Brain microvascular endothelial cell (primary cell): Measurements from ENCODE around the gene THSD7B.

Experiments used
- DNase-seq: peaks from one replicate; pipeline ENCODE4 v3.0.0-alpha.2; 2020
- H3K27ac ChIP-seq: fragments of 250-450 bp; sonication (Bioruptor Pico); 2 replicates; pipeline ENCODE4 v1.5.1; 2020; ENCODE audit warnings: mild to moderate bottlenecking, moderate library complexity
- H3K27me3 ChIP-seq: fragments of 250-450 bp; sonication (Bioruptor Pico); replicated peaks from 2 replicates; pipeline ENCODE4 v1.5.1; 2020; ENCODE audit warnings: mild to moderate bottlenecking
- H3K36me3 ChIP-seq: fragments of 250-450 bp; sonication (Bioruptor Pico); replicated peaks from 2 replicates; pipeline ENCODE4 v1.5.1; 2020; ENCODE audit warnings: mild to moderate bottlenecking
- H3K4me3 ChIP-seq: 2 replicates; pipeline ENCODE4 v1.5.1; 2011; ENCODE audit warnings: low read depth, mild to moderate bottlenecking, control low read depth, low read length, moderate library complexity
- in situ Hi-C: cut with HindIII; loops from 2 replicates; pipeline ENCODE4 v1.10.0; 2017; ENCODE audit warnings: low sequenced_read_pairs, low pct_ligation_motif_present
- TF ChIP-seq, protein P1 (sequence below): IDR thresholded peaks from 2 replicates; pipeline ENCODE4 v1.5.1; 2011; ENCODE audit warnings: low read depth, mild to moderate bottlenecking, moderate library complexity, low read length, control low read depth, inconsistent platforms; ENCODE audit errors: missing control alignments

The THSD7B gene

DNA sequence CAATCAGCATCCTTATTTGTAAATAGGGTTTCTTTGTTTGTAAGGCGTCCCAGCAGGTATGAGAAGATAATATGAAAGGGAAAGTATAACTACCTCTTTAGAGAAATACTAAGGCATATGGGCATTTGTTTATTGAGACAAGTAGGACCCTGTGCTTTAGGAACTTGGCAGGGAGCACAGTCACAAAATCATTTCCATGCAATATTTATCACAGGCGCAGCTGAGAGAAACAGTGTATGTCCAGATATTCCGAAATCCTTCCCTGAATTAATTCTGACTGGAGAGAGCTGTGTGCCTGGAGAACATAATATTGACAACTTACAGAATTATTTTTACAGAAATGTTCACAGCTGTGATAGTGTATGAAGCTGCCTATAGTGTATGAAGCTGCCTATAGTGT lies 416.7 kb downstream of the THSD7B start:
- Histone ChIP-seq H3K27me3 (no peaks in the 10 kb centered on the region), H3K36me3 (no peaks in the 10 kb centered on the region), H3K4me3 (no peak overlapping the region), H3K27ac (no peak overlapping the region)
- in situ Hi-C loops, result no loop called here
- TF ChIP-seq, protein P1, sequence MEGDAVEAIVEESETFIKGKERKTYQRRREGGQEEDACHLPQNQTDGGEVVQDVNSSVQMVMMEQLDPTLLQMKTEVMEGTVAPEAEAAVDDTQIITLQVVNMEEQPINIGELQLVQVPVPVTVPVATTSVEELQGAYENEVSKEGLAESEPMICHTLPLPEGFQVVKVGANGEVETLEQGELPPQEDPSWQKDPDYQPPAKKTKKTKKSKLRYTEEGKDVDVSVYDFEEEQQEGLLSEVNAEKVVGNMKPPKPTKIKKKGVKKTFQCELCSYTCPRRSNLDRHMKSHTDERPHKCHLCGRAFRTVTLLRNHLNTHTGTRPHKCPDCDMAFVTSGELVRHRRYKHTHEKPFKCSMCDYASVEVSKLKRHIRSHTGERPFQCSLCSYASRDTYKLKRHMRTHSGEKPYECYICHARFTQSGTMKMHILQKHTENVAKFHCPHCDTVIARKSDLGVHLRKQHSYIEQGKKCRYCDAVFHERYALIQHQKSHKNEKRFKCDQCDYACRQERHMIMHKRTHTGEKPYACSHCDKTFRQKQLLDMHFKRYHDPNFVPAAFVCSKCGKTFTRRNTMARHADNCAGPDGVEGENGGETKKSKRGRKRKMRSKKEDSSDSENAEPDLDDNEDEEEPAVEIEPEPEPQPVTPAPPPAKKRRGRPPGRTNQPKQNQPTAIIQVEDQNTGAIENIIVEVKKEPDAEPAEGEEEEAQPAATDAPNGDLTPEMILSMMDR, result no peak
- no peak for DNase-seq

DNA sequence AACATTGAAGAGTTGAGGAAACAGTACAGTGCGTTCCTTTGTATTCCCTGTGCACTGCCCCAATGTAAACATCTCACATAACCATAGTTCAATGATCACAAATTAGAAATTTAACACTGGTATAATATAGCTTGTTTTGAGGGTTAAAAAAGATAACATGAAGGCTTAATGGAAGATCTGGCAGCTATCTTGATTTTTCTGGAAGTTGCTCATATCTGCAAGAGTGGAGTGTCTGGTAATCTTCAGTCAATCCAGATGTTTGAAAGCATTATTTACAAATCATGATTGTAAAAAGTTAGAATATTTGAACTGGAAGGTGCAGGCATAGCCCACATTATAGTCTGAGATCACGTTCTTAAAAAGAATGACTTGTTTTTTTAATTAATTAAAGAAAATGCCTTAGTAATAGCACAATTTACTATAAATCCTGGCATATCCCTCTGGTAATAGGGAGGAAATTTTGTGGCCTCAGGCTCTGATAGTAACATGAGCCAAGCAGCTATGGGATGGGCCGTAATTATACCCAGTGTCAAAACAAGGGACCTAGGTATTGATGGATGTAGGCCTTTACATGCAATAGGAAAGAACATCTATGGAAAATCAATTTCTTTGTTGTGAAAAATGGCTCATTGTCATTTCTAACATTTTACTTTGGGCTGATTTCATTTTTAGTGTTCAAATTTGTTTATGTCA lies 418.0 kb downstream of the THSD7B start:
- H3K27ac ChIP-seq, result no peak overlapping the region
- DNase-seq, result no peak
- TF ChIP-seq, protein P1, result no peak
- H3K4me3 ChIP-seq, result no peak overlapping the region
- H3K27me3 ChIP-seq, result no peaks in the 10 kb centered on the region
- in situ Hi-C loops, result no loop called here
- no peaks in the 10 kb centered on the region for H3K36me3 ChIP-seq

DNA sequence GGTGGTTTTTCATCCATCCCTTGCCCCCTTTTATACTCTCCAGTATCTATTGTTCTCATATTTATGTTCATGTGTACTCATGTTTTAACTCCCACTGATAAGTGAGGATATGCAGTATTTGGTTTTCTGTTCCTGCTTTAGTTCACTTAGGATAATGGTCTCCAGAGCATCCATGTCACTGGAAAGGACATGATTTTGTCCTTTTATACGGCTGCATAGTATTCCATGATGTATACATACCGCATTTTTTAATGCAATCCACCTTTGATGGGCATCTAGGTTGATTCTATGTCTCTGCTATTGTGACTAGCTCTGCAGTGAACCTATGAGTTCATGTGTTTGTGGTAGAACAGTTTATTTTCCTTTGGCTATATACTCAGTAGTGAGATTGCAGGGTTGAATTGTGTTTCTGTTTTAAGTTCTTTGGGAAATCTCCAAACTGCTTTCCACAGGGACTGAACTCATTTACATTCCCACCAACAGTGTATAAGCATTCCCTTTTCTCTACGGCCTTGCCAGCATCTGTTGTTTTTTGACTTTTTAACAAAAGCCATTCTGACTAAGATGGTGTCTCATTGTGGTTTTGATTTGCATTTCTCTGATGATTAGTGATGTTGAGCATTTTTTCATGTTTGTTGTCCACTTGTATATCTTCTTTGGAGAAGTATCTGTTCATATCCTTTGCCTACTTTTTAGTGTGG lies 420.2 kb downstream of the THSD7B start:
- in situ Hi-C loops, result no loop called here
- H3K27ac ChIP-seq, result no peak overlapping the region
- TF ChIP-seq, protein P1, result no peak
- no peak overlapping the region for H3K4me3 ChIP-seq
- H3K36me3 ChIP-seq, result no peaks in the 10 kb centered on the region
- no peak for DNase-seq
- H3K27me3 ChIP-seq, result no peaks in the 10 kb centered on the region

DNA sequence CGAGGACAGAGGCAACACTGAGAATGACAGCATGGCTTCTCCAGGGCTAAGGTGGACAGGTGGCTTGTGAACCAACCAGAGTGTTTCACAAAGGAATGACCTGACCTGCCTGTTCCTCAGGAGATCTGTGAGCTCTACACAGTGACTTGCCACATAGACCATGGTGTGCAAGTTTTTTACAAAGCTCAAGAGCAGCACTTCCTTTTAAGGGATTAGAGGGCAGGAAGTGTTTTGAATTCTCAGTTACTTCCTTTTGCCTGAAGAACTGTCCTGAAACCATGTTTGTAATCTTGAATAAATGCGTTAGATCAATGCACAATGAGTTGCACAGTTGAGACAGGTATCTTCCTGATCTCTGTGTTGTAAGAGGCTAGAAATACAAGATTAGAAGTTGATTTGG lies 421.9 kb downstream of the THSD7B start:
- Histone ChIP-seq H3K4me3 (no peak overlapping the region), H3K27me3 (no peaks in the 10 kb centered on the region), H3K27ac (no peak overlapping the region), H3K36me3 (no peaks in the 10 kb centered on the region)
- TF ChIP-seq, protein P1, result no peak
- in situ Hi-C loops, result no loop called here
- no peak for DNase-seq

DNA sequence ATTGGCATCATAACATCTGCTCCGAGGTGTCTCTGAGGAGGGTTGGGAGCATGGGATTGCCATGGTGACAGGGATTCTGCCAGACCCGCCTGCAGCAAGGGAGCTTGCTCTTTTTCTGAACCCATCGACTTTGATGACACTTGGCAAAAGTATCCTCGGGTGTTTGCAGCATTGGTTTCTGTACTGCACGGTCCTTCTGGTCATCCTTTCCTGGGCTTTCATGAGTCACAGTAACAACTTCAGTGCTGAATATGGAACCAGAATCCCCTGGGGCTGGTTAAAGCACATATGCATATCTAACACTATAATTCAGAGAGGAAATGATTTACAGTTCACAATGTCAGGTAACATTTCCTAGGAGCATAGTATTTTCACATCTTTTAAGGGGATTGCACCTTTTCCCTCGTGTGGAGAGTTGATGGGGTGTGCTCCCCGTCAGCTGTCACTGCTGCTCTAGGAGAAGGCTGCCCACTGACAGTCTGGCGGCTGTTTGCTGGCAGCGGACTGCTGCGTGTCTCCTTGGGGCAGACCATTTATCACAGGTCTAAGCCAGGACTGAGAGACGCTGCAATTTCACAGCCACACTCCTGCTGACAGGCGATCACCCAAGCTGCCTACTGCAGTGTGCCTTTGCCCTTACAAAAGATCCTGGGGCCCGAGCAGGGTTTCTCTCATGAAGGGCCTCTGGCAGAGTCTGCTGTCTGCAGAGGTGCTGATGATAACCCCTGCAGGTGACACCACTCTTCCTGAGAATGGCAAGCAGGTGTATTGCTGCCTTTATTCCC lies 425.3 kb downstream of the THSD7B start:
- Histone ChIP-seq H3K36me3 (no peaks in the 10 kb centered on the region), H3K27ac (no peak overlapping the region), H3K4me3 (no peak overlapping the region), H3K27me3 (no peaks in the 10 kb centered on the region)
- DNase-seq, result peak; percentile 47
- TF ChIP-seq, protein P1, result no peak
- in situ Hi-C loops, result no loop called here
